Heart left ventricle (tissue), 13 donors: ENCODE results near the gene ZNF648.

ENCODE experiments used
- POLR2A ChIP-seq, 2 donors: fragments of 450-650 bp; IDR thresholded peaks; one replicate each; pipeline ENCODE4 v1.6.1; 2017; ENCODE audit warnings: antibody characterized with exemption in 2 of 2, mild to moderate bottlenecking in 2 of 2, moderate library complexity in 2 of 2
- TF ChIP-seq, protein P1 (sequence below), 12 donors: fragments of 200-600 bp; sonication (generic) in 4 of 12; IDR thresholded peaks; one replicate each; pipeline versions ENCODE4 v1.5.0 to v1.8.0; 2018 to 2022; ENCODE audit warnings: antibody characterized with exemption in 12 of 12, mild to moderate bottlenecking in 5 of 12
- donor health status: ischemic (EF 13 %, LVEDD 7.1; RV severe dilation, severe dysfunction).
- donor health status: DM: no; HTN: yes; CAD: no.
- donor health status: DM: no; HTN: no; CAD: no.
- donor health status: ischemic (EF 25% LVEDD 6.9; RV normal size, moderate dysfunction).
- donor health status: ischemic (EF 25% LVEDD 5.7; RV mildly dilated, moderate dysfunction).
- donor health status: ischemic (EF 35%, LVEDD 5.7; RV mildly dilated, moderate dysfunction).
- donor health status: nonischemic (EF 11% LVEDD 7.7; RV severe dilation, severe dysfunction).
- donor health status: DM: yes; HTN: yes; CAD: no.
- donor health status: PGD.
- donor health status: ischemic (EF 29% LVEDD 5.4; RV normal size, mild dysfunction).
- donor health status: nonischemic (EF 23%, LVEDD 6.1; RV moderate dilation, normal function).

DNA sequence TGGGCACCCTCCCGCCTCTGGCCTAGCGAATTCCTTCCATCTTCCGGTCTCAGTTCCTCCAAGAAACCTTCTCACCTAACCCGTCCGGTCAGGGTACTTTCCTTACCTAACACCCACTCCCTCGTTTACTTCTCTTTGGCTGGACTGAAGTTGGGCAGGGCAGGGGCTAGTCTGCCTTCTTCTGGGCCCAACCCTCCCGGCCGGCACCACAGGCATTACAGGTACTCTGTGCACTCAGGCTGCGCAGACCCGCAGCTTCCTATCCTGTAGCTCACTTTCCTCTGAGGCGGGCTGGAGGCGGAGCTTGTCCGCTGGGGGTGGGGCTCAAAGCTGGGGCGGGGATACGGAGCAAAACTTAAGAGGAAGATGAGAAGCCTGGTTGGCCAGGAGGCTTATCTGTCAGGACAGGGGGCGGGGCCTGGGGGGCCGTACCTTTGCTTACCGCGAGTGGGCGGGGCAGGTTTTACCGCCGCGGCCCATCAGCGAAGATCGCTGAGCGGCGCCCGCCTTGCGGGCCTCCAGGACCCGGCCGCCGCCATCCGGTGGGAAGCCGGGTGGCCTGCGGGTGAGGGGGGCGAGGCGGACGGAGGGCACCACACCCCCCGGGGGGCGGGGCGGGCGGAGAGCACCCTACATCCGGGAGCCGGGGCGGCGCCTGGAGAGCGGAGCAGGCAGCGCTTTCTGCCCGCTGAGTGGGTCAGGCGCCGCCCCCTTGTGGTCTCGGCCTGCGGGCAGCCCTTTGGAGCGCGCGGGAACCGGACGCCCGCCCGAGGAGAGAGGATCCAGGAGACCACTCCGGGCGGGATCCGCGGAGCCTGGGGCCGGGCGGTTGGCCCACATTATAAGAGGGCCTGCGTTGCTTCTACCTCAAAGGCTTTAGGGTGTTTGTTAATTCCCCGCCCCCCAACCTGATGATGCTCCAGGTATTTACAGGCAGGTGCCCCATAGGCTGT is 31.9 kb downstream of the ZNF648 start:
- TF ChIP-seq, protein P1, sequence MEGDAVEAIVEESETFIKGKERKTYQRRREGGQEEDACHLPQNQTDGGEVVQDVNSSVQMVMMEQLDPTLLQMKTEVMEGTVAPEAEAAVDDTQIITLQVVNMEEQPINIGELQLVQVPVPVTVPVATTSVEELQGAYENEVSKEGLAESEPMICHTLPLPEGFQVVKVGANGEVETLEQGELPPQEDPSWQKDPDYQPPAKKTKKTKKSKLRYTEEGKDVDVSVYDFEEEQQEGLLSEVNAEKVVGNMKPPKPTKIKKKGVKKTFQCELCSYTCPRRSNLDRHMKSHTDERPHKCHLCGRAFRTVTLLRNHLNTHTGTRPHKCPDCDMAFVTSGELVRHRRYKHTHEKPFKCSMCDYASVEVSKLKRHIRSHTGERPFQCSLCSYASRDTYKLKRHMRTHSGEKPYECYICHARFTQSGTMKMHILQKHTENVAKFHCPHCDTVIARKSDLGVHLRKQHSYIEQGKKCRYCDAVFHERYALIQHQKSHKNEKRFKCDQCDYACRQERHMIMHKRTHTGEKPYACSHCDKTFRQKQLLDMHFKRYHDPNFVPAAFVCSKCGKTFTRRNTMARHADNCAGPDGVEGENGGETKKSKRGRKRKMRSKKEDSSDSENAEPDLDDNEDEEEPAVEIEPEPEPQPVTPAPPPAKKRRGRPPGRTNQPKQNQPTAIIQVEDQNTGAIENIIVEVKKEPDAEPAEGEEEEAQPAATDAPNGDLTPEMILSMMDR (IDR thresholded peaks at IDR 0.05) = peak; percentile 51 to 79 (median 61)
- TF ChIP-seq POLR2A (IDR thresholded peaks at IDR 0.05) = peak in 1 of 2 donors; percentile 71
